Lung (tissue), 12 donors: ENCODE results near the gene DPP6. TPM values are rescaled to one million over a fixed set of nuclear protein-coding genes. Genes with fewer than 3 reads are reported as not detected.

ENCODE experiments used
- ATAC-seq: fragments of 200-7000 bp; cut with Tn5 transposase; one replicate; pipeline ENCODE4 v1.9.1; 2020; ENCODE audit warnings: moderate number of reproducible peaks; ENCODE audit not compliant: insufficient read depth, low FRiP score
- DNase-seq, 3 donors: peaks; one replicate each; pipeline ENCODE4 v3.0.0-alpha.2; 2013 to 2017
- H3K27ac ChIP-seq, 2 donors: one replicate each; pipeline ENCODE4 v1.5.1; 2013; ENCODE audit warnings: mild to moderate bottlenecking in 2 of 2, moderate library complexity in 2 of 2, control low read depth in 1 of 2, inconsistent platforms in 1 of 2, low read depth in 1 of 2, low read length in 1 of 2
- H3K27me3 ChIP-seq, 3 donors: one replicate each; pipeline ENCODE4 v1.5.1; 2013; ENCODE audit warnings: low read length in 2 of 3; ENCODE audit not compliant: control insufficient read depth in 3 of 3, insufficient read depth in 3 of 3
- H3K36me3 ChIP-seq, 4 donors: one replicate each; pipeline ENCODE4 v1.5.1; 2013; ENCODE audit warnings: low read length in 4 of 4, mild to moderate bottlenecking in 1 of 4, moderate library complexity in 1 of 4; ENCODE audit not compliant: control insufficient read depth in 4 of 4, insufficient read depth in 4 of 4
- H3K4me1 ChIP-seq, 5 donors: one replicate each; pipeline ENCODE4 v1.5.1; 2013; ENCODE audit warnings: low read length in 5 of 5, mild to moderate bottlenecking in 2 of 5, moderate library complexity in 1 of 5; ENCODE audit not compliant: control insufficient read depth in 5 of 5, insufficient read depth in 5 of 5
- H3K4me3 ChIP-seq: one replicate; pipeline ENCODE4 v1.5.1; 2013; ENCODE audit warnings: mild to moderate bottlenecking, control low read depth, moderate library complexity
- H3K9ac ChIP-seq, 2 donors: one replicate each; pipeline ENCODE4 v1.5.1; 2013; ENCODE audit warnings: low read length in 2 of 2, control low read depth in 1 of 2; ENCODE audit not compliant: insufficient read depth in 1 of 2
- H3K9me3 ChIP-seq, 4 donors: one replicate each; pipeline ENCODE4 v1.5.1; 2013; ENCODE audit warnings: low read length in 3 of 4, mild to moderate bottlenecking in 1 of 4, moderate library complexity in 1 of 4; ENCODE audit not compliant: control insufficient read depth in 4 of 4, insufficient read depth in 3 of 4
- WGBS, 2 donors: extraction: QIAGEN DNeasy Blood & Tissue Kit; methylation state at CpG; one replicate each; pipeline ENCODE4 v1.1.7; 2013; 5-methylcytosine and 5-hydroxymethylcytosine counted together
- polyA plus RNA-seq, 2 donors: library from polyadenylated mRNA; stranded (reverse); fragments of 200-250 nt; gene quantifications; one replicate each; pipeline ENCODE4 v1.2.1, GENCODE V29; 2013
- total RNA-seq, 2 donors: library from RNA; depleted of rRNA in 1 of 2; stranded (reverse); fragments of >200 nt in 1 of 2; gene quantifications; one replicate each; pipeline ENCODE4 v1.2.1, GENCODE V29; 2014 to 2021
- TF ChIP-seq, protein P1 (sequence below): IDR thresholded peaks from 2 replicates; pipeline ENCODE4 v1.5.1; 2012; ENCODE audit warnings: mild to moderate bottlenecking; ENCODE audit errors: control extremely low read depth, extremely low read depth
- donor health status: control.
- donor health status: control.
- donor health status: Bipolar disorder and iron deficiency.
- donor health status: healthy.
- donor health status: DM: yes; HTN: yes; CAD: no.

The DPP6 gene
- total and polyA plus RNA-seq, 4 donors: 0.08 to 1.3 (median 0.75) TPM

DNA sequence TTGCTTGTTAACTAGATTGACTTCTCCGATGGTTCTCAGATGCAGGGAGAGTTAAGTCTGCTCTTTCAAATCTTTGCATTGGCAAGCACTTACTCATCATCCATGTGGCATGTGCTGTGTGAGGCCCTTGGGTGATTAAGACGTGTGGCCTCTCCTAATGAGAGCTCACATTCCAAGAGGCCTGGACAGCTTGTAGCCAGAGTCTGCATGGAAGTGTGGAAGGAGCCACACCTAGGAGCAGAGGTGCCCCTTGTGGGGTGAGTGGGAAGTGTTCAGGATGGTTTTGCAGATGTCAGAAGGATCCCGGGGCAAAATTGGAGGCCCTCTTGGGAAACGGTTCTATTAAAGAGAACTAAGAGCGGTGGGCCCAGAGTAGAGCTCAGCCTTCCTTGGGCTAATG, 724.8 kb downstream of the DPP6 start:
- Histone ChIP-seq H3K9ac (no peak overlapping the region), H3K4me3 (no peak overlapping the region), H3K36me3 (no peaks in the 10 kb centered on the region), H3K27me3 (no peaks in the 10 kb centered on the region), H3K27ac (no peak overlapping the region), H3K9me3 (peaks cover 0 to 4% (median 0%) of the 10 kb centered on the region in 4 donors), H3K4me1 (no peaks in the 10 kb centered on the region)
- DNase-seq: no peak
- no peak for ATAC-seq
- 75 to 82% methylated on average over 5 of the region's 5 CpGs for whole genome bisulfite sequencing, 2 donors
- TF ChIP-seq, protein P1, sequence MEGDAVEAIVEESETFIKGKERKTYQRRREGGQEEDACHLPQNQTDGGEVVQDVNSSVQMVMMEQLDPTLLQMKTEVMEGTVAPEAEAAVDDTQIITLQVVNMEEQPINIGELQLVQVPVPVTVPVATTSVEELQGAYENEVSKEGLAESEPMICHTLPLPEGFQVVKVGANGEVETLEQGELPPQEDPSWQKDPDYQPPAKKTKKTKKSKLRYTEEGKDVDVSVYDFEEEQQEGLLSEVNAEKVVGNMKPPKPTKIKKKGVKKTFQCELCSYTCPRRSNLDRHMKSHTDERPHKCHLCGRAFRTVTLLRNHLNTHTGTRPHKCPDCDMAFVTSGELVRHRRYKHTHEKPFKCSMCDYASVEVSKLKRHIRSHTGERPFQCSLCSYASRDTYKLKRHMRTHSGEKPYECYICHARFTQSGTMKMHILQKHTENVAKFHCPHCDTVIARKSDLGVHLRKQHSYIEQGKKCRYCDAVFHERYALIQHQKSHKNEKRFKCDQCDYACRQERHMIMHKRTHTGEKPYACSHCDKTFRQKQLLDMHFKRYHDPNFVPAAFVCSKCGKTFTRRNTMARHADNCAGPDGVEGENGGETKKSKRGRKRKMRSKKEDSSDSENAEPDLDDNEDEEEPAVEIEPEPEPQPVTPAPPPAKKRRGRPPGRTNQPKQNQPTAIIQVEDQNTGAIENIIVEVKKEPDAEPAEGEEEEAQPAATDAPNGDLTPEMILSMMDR: no peak

DNA sequence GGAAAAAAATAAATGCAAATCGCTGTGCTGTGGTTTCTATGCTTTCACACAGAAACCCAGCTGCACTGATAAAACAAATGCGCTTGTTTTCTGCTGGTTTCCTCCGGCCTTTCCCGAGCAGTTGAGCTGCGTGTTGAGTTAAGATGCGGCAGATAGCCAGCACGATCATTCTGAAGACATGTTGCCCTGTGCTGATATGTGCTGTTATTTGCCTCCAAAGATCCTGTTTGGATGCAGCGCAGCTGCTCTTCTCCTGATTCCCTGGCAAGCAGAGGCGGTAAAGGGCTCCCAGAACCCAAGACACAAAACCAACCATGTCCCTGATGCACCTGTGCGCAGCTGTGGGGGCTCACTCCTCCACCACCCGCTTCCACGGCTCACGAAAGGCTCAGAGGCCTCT, 725.3 kb downstream of the DPP6 start:
- H3K27ac ChIP-seq: no peak overlapping the region
- DNase-seq: no peak
- TF ChIP-seq, protein P1: no peak
- H3K4me3 ChIP-seq: no peak overlapping the region
- H3K4me1 ChIP-seq: no peaks in the 10 kb centered on the region
- H3K9me3 ChIP-seq: peaks cover 0 to 4% (median 0%) of the 10 kb centered on the region in 4 donors
- no peak for ATAC-seq
- H3K36me3 ChIP-seq: no peaks in the 10 kb centered on the region
- H3K27me3 ChIP-seq: no peaks in the 10 kb centered on the region
- no peak overlapping the region for H3K9ac ChIP-seq
- 94% methylated on average over 13 of the region's 13 CpGs for WGBS, 2 donors

DNA sequence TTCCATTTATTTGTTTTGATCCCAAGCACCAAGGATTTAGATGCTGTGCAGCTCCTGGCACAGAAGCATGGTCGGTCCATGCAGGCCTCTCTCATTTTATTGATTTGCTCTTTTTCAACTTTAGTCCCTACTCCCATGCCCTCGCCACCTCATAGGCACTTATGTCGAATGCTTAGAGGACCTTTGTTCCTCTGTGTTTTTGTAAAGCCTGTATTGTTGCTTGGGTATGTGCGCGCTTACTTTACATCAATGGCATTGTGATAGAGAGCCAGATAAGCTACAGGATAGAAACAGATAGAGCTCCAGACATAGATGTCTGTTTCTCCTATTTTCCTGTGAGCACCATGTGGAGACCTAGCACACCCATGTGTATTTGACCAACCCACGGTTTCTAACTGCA, 725.7 kb downstream of the DPP6 start:
- 83 to 92% methylated on average over 6 of the region's 6 CpGs for WGBS, 2 donors
- ATAC-seq: no peak
- no peak for DNase-seq

More for the DNA sequence above, 725.7 kb downstream of the DPP6 start:
- H3K4me1 ChIP-seq: no peaks in the 10 kb centered on the region
- TF ChIP-seq, protein P1: no peak
- H3K9me3 ChIP-seq: peaks cover 0 to 4% (median 0%) of the 10 kb centered on the region in 4 donors
- H3K36me3 ChIP-seq: no peaks in the 10 kb centered on the region
- no peaks in the 10 kb centered on the region for H3K27me3 ChIP-seq
- H3K27ac ChIP-seq: no peak overlapping the region
- H3K4me3 ChIP-seq: no peak overlapping the region
- H3K9ac ChIP-seq: no peak overlapping the region
